ENCODE results near the gene MYO7A.

The MYO7A gene

GRCh38 chr11:77182542-77183430 is 54.7 kb downstream of the MYO7A start:
- Histone ChIP-seq H2AFZ (ENCODE audit: low read length) (no peak overlapping the region), H4K20me1 (ENCODE audit: insufficient read depth, low read length) (no peaks in the 10 kb centered on the region), H3K27ac (ENCODE audit: low read length) (no peak overlapping the region), H3K27me3 (replicated peaks; ENCODE audit: insufficient read depth, low read length) (no peaks in the 10 kb centered on the region), H3K9ac (ENCODE audit: low read length) (no peak overlapping the region), H3K4me1 (ENCODE audit: low read length) (peaks cover 6% of the 10 kb centered on the region), H3K4me3 (ENCODE audit: low read length) (no peak overlapping the region), H3K79me2 (ENCODE audit: low read length) (no peaks in the 10 kb centered on the region), H3K9me2 (replicated peaks; ENCODE audit: insufficient read depth, low read length) (no peaks in the 10 kb centered on the region), H3K9me3 (replicated peaks; ENCODE audit: insufficient read depth, low read length) (no peaks in the 10 kb centered on the region), H3F3A (ENCODE audit: insufficient read depth, low read length) (no peaks in the 10 kb centered on the region), H3K36me3 (replicated peaks; ENCODE audit: insufficient read depth, low read length) (no peaks in the 10 kb centered on the region), H3K4me2 (ENCODE audit: low read depth, low read length) (no peak overlapping the region)
- TF ChIP-seq CTCF (IDR thresholded peaks at IDR 0.05; ENCODE audit: low read length) (no peak), EZH2phosphoT487 (IDR thresholded peaks at IDR 0.05; ENCODE audit: low read length) (no peak)
- no peak for DNase-seq

- TF ChIP-seq CTCF (IDR thresholded peaks at IDR 0.05; ENCODE audit: low read length) (no peak), EZH2phosphoT487 (IDR thresholded peaks at IDR 0.05; ENCODE audit: low read length) (no peak), EZH2 (optimal IDR thresholded peaks at IDR 0.05; ENCODE audit: low read depth, low read length) (no peak)
- Histone ChIP-seq H4K20me1 (ENCODE audit: insufficient read depth, low read length) (no peaks in the 10 kb centered on the region), H3K27ac (ENCODE audit: low read length) (no peak overlapping the region), H3K4me3 (ENCODE audit: low read length) (no peak overlapping the region), H2AFZ (ENCODE audit: low read length) (no peak overlapping the region), H3K36me3 (replicated peaks; ENCODE audit: insufficient read depth, low read length) (no peaks in the 10 kb centered on the region), H3F3A (ENCODE audit: insufficient read depth, low read length) (no peaks in the 10 kb centered on the region), H3K4me2 (ENCODE audit: low read depth, low read length) (no peak overlapping the region), H3K9me2 (replicated peaks; ENCODE audit: insufficient read depth, low read length) (no peaks in the 10 kb centered on the region), H3K4me1 (ENCODE audit: low read length) (peaks cover 6% of the 10 kb centered on the region), H3K9me3 (replicated peaks; ENCODE audit: insufficient read depth, low read length) (no peaks in the 10 kb centered on the region), H3K79me2 (ENCODE audit: low read length) (no peaks in the 10 kb centered on the region), H3K27me3 (replicated peaks; ENCODE audit: insufficient read depth, low read length) (no peaks in the 10 kb centered on the region), H3K9ac (ENCODE audit: low read length) (no peak overlapping the region)
- DNase-seq, result no peak
Measured at GRCh38 chr11:77183431-77183984, 55.5 kb downstream of the MYO7A start.

GRCh38 chr11:77184136-77184860 is 56.3 kb downstream of the MYO7A start:
- Histone ChIP-seq H4K20me1 (ENCODE audit: insufficient read depth, low read length) (no peaks in the 10 kb centered on the region), H2AFZ (ENCODE audit: low read length) (no peak overlapping the region), H3K4me2 (ENCODE audit: low read depth, low read length) (no peak overlapping the region), H3K36me3 (replicated peaks; ENCODE audit: insufficient read depth, low read length) (no peaks in the 10 kb centered on the region), H3K27me3 (replicated peaks; ENCODE audit: insufficient read depth, low read length) (no peaks in the 10 kb centered on the region), H3K27ac (ENCODE audit: low read length) (no peak overlapping the region), H3K9me3 (replicated peaks; ENCODE audit: insufficient read depth, low read length) (no peaks in the 10 kb centered on the region), H3K9ac (ENCODE audit: low read length) (no peak overlapping the region), H3K4me1 (ENCODE audit: low read length) (peaks cover 6% of the 10 kb centered on the region), H3K79me2 (ENCODE audit: low read length) (no peaks in the 10 kb centered on the region), H3F3A (ENCODE audit: insufficient read depth, low read length) (no peaks in the 10 kb centered on the region), H3K4me3 (ENCODE audit: low read length) (no peak overlapping the region), H3K9me2 (replicated peaks; ENCODE audit: insufficient read depth, low read length) (no peaks in the 10 kb centered on the region)
- no peak for DNase-seq
- TF ChIP-seq EZH2phosphoT487 (IDR thresholded peaks at IDR 0.05; ENCODE audit: low read length) (no peak), CTCF (IDR thresholded peaks at IDR 0.05; ENCODE audit: low read length) (no peak), EZH2 (optimal IDR thresholded peaks at IDR 0.05; ENCODE audit: low read depth, low read length) (no peak)

Data from MM.1S (cell line).